K562 (cell line): ENCODE measurements around the gene STK24. TPM values are rescaled to one million over a fixed set of nuclear protein-coding genes. Genes with fewer than 3 reads are reported as not detected.

Source experiments
- FOXK2 ChIP-seq, 2 experiments: fragments of 450-650 bp; IDR thresholded peaks in 1 of 2; conservative IDR thresholded peaks in 1 of 2; 2 replicates each; pipeline ENCODE4 v1.6.1; 2016; ENCODE audit warnings: low read depth in 2 of 2, mild to moderate bottlenecking in 1 of 2
- KAT7 ChIP-seq: sonication (generic); formaldehyde crosslinking; IDR thresholded peaks from 2 replicates; pipeline ENCODE4 v1.8.0; 2022; ENCODE audit warnings: missing genetic modification reagents, mild to moderate bottlenecking, borderline replicate concordance
- POLR2AphosphoS5 ChIP-seq: IDR thresholded peaks from 2 replicates; pipeline ENCODE4 v1.6.1; 2011; ENCODE audit warnings: mild to moderate bottlenecking, low read depth, low read length, moderate library complexity; ENCODE audit not compliant: control insufficient read depth, insufficient read depth
- POLR2H ChIP-seq: IDR thresholded peaks from 2 replicates; pipeline ENCODE4 v1.6.1; 2016; ENCODE audit warnings: missing genetic modification characterization, low read depth, mild to moderate bottlenecking, control low read depth, missing compliant biosample characterization, moderate library complexity
- SIX5 ChIP-seq, 2 experiments: IDR thresholded peaks; 2 replicates each; pipeline ENCODE4 v1.6.1; 2011; ENCODE audit warnings: low read length in 2 of 2, borderline replicate concordance in 1 of 2, low read depth in 1 of 2, mild to moderate bottlenecking in 1 of 2, moderate library complexity in 1 of 2; ENCODE audit not compliant: insufficient read depth in 1 of 2
- SMARCA4 ChIP-seq: fragments of 450-650 bp; IDR thresholded peaks from 2 replicates; pipeline ENCODE4 v1.6.1; 2016
- ZBTB11 ChIP-seq, 3 experiments: fragments of 200-800 bp in 1 of 3; fragments of 250-450 bp in 1 of 3; fragments of 450-650 bp in 1 of 3; sonication (Bioruptor Pico) in 1 of 3; sonication (Bioruptor generic) in 1 of 3; formaldehyde crosslinking in 1 of 3; IDR thresholded peaks; 2 replicates each; pipeline versions ENCODE4 v1.6.1 to v1.8.0; 2016 to 2022; ENCODE audit warnings: mild to moderate bottlenecking in 2 of 3, missing genetic modification characterization in 2 of 3, missing compliant biosample characterization in 1 of 3, moderate library complexity in 1 of 3
- ZBTB2 ChIP-seq: fragments of 450-650 bp; IDR thresholded peaks from 2 replicates; pipeline ENCODE4 v1.6.1; 2016; ENCODE audit warnings: antibody characterized with exemption
- polyA plus RNA-seq, 8 experiments: library from polyadenylated mRNA; depleted of rRNA in 4 of 8; stranded (reverse) in 5 of 8; unstranded in 3 of 8; fragments of >200 nt; fragmentation: Nextera tagmentation in 2 of 8; fragmentation: Illumina TruSeq in 1 of 8; extraction: Ambion mirVana in 2 of 8; extraction: Trizol in 1 of 8; gene quantifications; 2 replicates each; pipeline versions ENCODE4 v1.2.1 to v1.2.3, GENCODE V29; 2011 to 2014; ENCODE audit warnings: inconsistent platforms in 1 of 8, missing spikeins in 1 of 8
- total RNA-seq, 7 experiments: library from RNA; depleted of rRNA in 6 of 7; stranded (reverse); fragments of >200 nt in 6 of 7; fragmentation: Illumina TruSeq in 2 of 7; extraction: Trizol in 2 of 7; gene quantifications; 2 replicates each; pipeline versions ENCODE4 v1.2.1 to v1.2.3, GENCODE V29; 2011 to 2021; ENCODE audit warnings: low replicate concordance in 1 of 7
- TF ChIP-seq, protein P1 (sequence below), 2 experiments: fragments of 150-350 bp in 1 of 2; IDR thresholded peaks; 2 replicates each; pipeline ENCODE4 v1.6.1; 2012 to 2016; ENCODE audit warnings: low read depth in 2 of 2, low read length in 2 of 2, mild to moderate bottlenecking in 1 of 2, moderate library complexity in 1 of 2
- TF ChIP-seq, protein P2 (sequence below), 2 experiments: fragments of 450-650 bp in 1 of 2; IDR thresholded peaks; 2 replicates each; pipeline ENCODE4 v1.6.1; 2011 to 2017; ENCODE audit warnings: low read depth in 2 of 2, antibody characterized with exemption in 1 of 2, borderline replicate concordance in 1 of 2, low read length in 1 of 2, mild to moderate bottlenecking in 1 of 2, mixed read lengths in 1 of 2; ENCODE audit not compliant: control insufficient read depth in 1 of 2

Gene STK24
- total and polyA plus RNA-seq, 9 of the 15 experiments (the other 6 are each of a cell fraction or from before 2014, with no cell fraction given): 3.8 to 78.4 (median 28.2) TPM

GRCh38 chr13:98509271-98510155 lies 67.4 kb downstream of the STK24 start (continued):
- TF ChIP-seq, protein P1, sequence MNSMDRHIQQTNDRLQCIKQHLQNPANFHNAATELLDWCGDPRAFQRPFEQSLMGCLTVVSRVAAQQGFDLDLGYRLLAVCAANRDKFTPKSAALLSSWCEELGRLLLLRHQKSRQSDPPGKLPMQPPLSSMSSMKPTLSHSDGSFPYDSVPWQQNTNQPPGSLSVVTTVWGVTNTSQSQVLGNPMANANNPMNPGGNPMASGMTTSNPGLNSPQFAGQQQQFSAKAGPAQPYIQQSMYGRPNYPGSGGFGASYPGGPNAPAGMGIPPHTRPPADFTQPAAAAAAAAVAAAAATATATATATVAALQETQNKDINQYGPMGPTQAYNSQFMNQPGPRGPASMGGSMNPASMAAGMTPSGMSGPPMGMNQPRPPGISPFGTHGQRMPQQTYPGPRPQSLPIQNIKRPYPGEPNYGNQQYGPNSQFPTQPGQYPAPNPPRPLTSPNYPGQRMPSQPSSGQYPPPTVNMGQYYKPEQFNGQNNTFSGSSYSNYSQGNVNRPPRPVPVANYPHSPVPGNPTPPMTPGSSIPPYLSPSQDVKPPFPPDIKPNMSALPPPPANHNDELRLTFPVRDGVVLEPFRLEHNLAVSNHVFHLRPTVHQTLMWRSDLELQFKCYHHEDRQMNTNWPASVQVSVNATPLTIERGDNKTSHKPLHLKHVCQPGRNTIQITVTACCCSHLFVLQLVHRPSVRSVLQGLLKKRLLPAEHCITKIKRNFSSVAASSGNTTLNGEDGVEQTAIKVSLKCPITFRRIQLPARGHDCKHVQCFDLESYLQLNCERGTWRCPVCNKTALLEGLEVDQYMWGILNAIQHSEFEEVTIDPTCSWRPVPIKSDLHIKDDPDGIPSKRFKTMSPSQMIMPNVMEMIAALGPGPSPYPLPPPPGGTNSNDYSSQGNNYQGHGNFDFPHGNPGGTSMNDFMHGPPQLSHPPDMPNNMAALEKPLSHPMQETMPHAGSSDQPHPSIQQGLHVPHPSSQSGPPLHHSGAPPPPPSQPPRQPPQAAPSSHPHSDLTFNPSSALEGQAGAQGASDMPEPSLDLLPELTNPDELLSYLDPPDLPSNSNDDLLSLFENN (IDR thresholded peaks at IDR 0.05; ENCODE audit: low read depth in 2 of 2, low read length in 2 of 2): peak in 1 of 2 experiments; percentile 46; a peak in 1 of 4 replicates
- TF ChIP-seq POLR2H (tag) (peak; percentile 53; the same call in 1 of the 2 replicates), FOXK2 (conservative IDR thresholded peaks at IDR 0.05 in 1 of 2, IDR thresholded peaks at IDR 0.05 in 1 of 2; ENCODE audit: low read depth in 2 of 2) (peak; percentile 29 to 64; a peak in 2 of 4 replicates), ZBTB2 (0 out of 2 replicates have a peak, but pooled peaks have one; percentile 17), SIX5 (IDR thresholded peaks at IDR 0.05; ENCODE audit: borderline replicate concordance in 1 of 2, insufficient read depth in 1 of 2, low read depth in 1 of 2, low read length in 2 of 2) (no peak), SMARCA4 (peak; percentile 89), KAT7 (CRISPR knock-in tag) (peak; percentile 54; the same call in 1 of the 2 replicates), POLR2AphosphoS5 (peak; percentile 62), ZBTB11 (CRISPR knock-in tag; IDR thresholded peaks at IDR 0.05) (0 out of 6 replicates have a peak, but pooled peaks of 1 of the 3 experiments have one; percentile 42)
- TF ChIP-seq, protein P2, sequence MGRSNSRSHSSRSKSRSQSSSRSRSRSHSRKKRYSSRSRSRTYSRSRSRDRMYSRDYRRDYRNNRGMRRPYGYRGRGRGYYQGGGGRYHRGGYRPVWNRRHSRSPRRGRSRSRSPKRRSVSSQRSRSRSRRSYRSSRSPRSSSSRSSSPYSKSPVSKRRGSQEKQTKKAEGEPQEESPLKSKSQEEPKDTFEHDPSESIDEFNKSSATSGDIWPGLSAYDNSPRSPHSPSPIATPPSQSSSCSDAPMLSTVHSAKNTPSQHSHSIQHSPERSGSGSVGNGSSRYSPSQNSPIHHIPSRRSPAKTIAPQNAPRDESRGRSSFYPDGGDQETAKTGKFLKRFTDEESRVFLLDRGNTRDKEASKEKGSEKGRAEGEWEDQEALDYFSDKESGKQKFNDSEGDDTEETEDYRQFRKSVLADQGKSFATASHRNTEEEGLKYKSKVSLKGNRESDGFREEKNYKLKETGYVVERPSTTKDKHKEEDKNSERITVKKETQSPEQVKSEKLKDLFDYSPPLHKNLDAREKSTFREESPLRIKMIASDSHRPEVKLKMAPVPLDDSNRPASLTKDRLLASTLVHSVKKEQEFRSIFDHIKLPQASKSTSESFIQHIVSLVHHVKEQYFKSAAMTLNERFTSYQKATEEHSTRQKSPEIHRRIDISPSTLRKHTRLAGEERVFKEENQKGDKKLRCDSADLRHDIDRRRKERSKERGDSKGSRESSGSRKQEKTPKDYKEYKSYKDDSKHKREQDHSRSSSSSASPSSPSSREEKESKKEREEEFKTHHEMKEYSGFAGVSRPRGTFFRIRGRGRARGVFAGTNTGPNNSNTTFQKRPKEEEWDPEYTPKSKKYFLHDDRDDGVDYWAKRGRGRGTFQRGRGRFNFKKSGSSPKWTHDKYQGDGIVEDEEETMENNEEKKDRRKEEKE (IDR thresholded peaks at IDR 0.05; ENCODE audit: borderline replicate concordance in 1 of 2, control insufficient read depth in 1 of 2, low read depth in 2 of 2, low read length in 1 of 2): no peak
